Measurements from ENCODE around the gene NTNG1.

NTNG1 gene

GRCh38 chr1:107142140-107142542 lies 1.3 kb downstream of the NTNG1 start:
- Histone ChIP-seq H3K79me1 (replicated peaks; ENCODE audit: low read length, poor library complexity, severe bottlenecking) (no peaks in the 10 kb centered on the region), H3K4ac (ENCODE audit: low read depth in 1 of 2, low read length in 2 of 2) (no peak overlapping the region), H2BK5ac (ENCODE audit: low read depth, low read length, poor library complexity, severe bottlenecking) (no peak overlapping the region), H3K27ac (ENCODE audit: low read length, poor library complexity, severe bottlenecking) (no peak overlapping the region), H3K9ac (ENCODE audit: low read length) (peak overlapping the region; percentile 90), H3K4me2 (ENCODE audit: low read length, poor library complexity, severe bottlenecking) (peak overlapping the region; percentile 86), H2BK12ac (ENCODE audit: low read length in 2 of 2) (no peak overlapping the region), H2AK5ac (ENCODE audit: low read length, severe bottlenecking) (no peak overlapping the region), H3K36me3 (ENCODE audit: control insufficient read depth in 1 of 2, insufficient read depth in 2 of 2, low read depth in 1 of 2, low read length in 2 of 2) (no peaks in the 10 kb centered on the region), H3K23ac (ENCODE audit: low read length in 2 of 2) (no peak overlapping the region), H3K9me3 (ENCODE audit: control insufficient read depth, low read length) (no peaks in the 10 kb centered on the region), H3K4me3 (ENCODE audit: insufficient read depth in 1 of 2, low read depth in 1 of 2, low read length in 2 of 2) (peak overlapping the region in 1 of 2 experiments; percentile 92), H3K18ac (ENCODE audit: low read depth in 1 of 2, low read length in 2 of 2) (no peak overlapping the region), H2BK15ac (ENCODE audit: low read depth, poor library complexity, severe bottlenecking) (no peak overlapping the region), H2AFZ (ENCODE audit: low read depth, low read length) (no peak overlapping the region), H3K27me3 (ENCODE audit: control insufficient read depth in 1 of 2, insufficient read depth in 1 of 2, low read length in 2 of 2) (no peaks in the 10 kb centered on the region), H4K8ac (ENCODE audit: low read length) (no peak overlapping the region), H2BK120ac (ENCODE audit: low read depth, low read length) (no peak overlapping the region), H4K91ac (ENCODE audit: low read length) (no peak overlapping the region), H3K14ac (ENCODE audit: low read length in 2 of 2) (no peak overlapping the region), H3K4me1 (ENCODE audit: control insufficient read depth, insufficient read depth, low read depth, low read length) (peaks cover 8% of the 10 kb centered on the region)
- DNase-seq = peak; percentile 62
- 0% methylated on average over 1 of the region's 5 CpGs for WGBS

- Histone ChIP-seq H3K79me1 (replicated peaks; ENCODE audit: low read length, poor library complexity, severe bottlenecking) (no peaks in the 10 kb centered on the region), H4K91ac (ENCODE audit: low read length) (no peak overlapping the region), H3K36me3 (ENCODE audit: control insufficient read depth in 1 of 2, insufficient read depth in 2 of 2, low read depth in 1 of 2, low read length in 2 of 2) (no peaks in the 10 kb centered on the region), H3K23ac (ENCODE audit: low read length in 2 of 2) (no peak overlapping the region), H2BK120ac (ENCODE audit: low read depth, low read length) (no peak overlapping the region), H3K4me3 (ENCODE audit: insufficient read depth in 1 of 2, low read depth in 1 of 2, low read length in 2 of 2) (peak overlapping the region in 1 of 2 experiments; percentile 92), H3K4me1 (ENCODE audit: control insufficient read depth, insufficient read depth, low read depth, low read length) (peaks cover 8% of the 10 kb centered on the region), H3K9ac (ENCODE audit: low read length) (peak overlapping the region; percentile 90), H3K4ac (ENCODE audit: low read depth in 1 of 2, low read length in 2 of 2) (no peak overlapping the region), H2BK12ac (ENCODE audit: low read length in 2 of 2) (no peak overlapping the region), H3K14ac (ENCODE audit: low read length in 2 of 2) (no peak overlapping the region), H2AFZ (ENCODE audit: low read depth, low read length) (no peak overlapping the region), H2BK15ac (ENCODE audit: low read depth, poor library complexity, severe bottlenecking) (no peak overlapping the region), H3K9me3 (ENCODE audit: control insufficient read depth, low read length) (no peaks in the 10 kb centered on the region), H2BK5ac (ENCODE audit: low read depth, low read length, poor library complexity, severe bottlenecking) (no peak overlapping the region), H3K18ac (ENCODE audit: low read depth in 1 of 2, low read length in 2 of 2) (no peak overlapping the region), H3K27me3 (ENCODE audit: control insufficient read depth in 1 of 2, insufficient read depth in 1 of 2, low read length in 2 of 2) (no peaks in the 10 kb centered on the region), H2AK5ac (ENCODE audit: low read length, severe bottlenecking) (no peak overlapping the region), H3K4me2 (ENCODE audit: low read length, poor library complexity, severe bottlenecking) (no peak overlapping the region), H3K27ac (ENCODE audit: low read length, poor library complexity, severe bottlenecking) (no peak overlapping the region), H4K8ac (ENCODE audit: low read length) (no peak overlapping the region)
- WGBS = 69% methylated on average over 2 of the region's 2 CpGs
- DNase-seq = no peak
Observed at GRCh38 chr1:107142666-107143065, 1.8 kb downstream of the NTNG1 start.

GRCh38 chr1:107145637-107146036 lies 4.8 kb downstream of the NTNG1 start:
- DNase-seq = no peak
- Histone ChIP-seq H2BK5ac (ENCODE audit: low read depth, low read length, poor library complexity, severe bottlenecking) (no peak overlapping the region), H3K18ac (ENCODE audit: low read depth in 1 of 2, low read length in 2 of 2) (no peak overlapping the region), H4K8ac (ENCODE audit: low read length) (no peak overlapping the region), H3K4ac (ENCODE audit: low read depth in 1 of 2, low read length in 2 of 2) (no peak overlapping the region), H3K4me1 (ENCODE audit: control insufficient read depth, insufficient read depth, low read depth, low read length) (peaks cover 4% of the 10 kb centered on the region), H4K91ac (ENCODE audit: low read length) (no peak overlapping the region), H3K36me3 (ENCODE audit: control insufficient read depth in 1 of 2, insufficient read depth in 2 of 2, low read depth in 1 of 2, low read length in 2 of 2) (peaks cover 0 to 20% of the 10 kb centered on the region in 2 experiments), H3K4me2 (ENCODE audit: low read length, poor library complexity, severe bottlenecking) (no peak overlapping the region), H3K9me3 (ENCODE audit: control insufficient read depth, low read length) (no peaks in the 10 kb centered on the region), H2BK120ac (ENCODE audit: low read depth, low read length) (no peak overlapping the region), H3K14ac (ENCODE audit: low read length in 2 of 2) (no peak overlapping the region), H2AFZ (ENCODE audit: low read depth, low read length) (no peak overlapping the region), H3K79me1 (replicated peaks; ENCODE audit: low read length, poor library complexity, severe bottlenecking) (peaks cover 5% of the 10 kb centered on the region), H2BK15ac (ENCODE audit: low read depth, poor library complexity, severe bottlenecking) (no peak overlapping the region), H2BK12ac (ENCODE audit: low read length in 2 of 2) (no peak overlapping the region), H3K27me3 (ENCODE audit: control insufficient read depth in 1 of 2, insufficient read depth in 1 of 2, low read length in 2 of 2) (no peaks in the 10 kb centered on the region), H3K4me3 (ENCODE audit: insufficient read depth in 1 of 2, low read depth in 1 of 2, low read length in 2 of 2) (no peak overlapping the region), H3K23ac (ENCODE audit: low read length in 2 of 2) (no peak overlapping the region), H3K9ac (ENCODE audit: low read length) (no peak overlapping the region), H2AK5ac (ENCODE audit: low read length, severe bottlenecking) (no peak overlapping the region), H3K27ac (ENCODE audit: low read length, poor library complexity, severe bottlenecking) (no peak overlapping the region)
- 86% methylated on average over 2 of the region's 3 CpGs for WGBS

- Histone ChIP-seq H3K9ac (ENCODE audit: low read length) (no peak overlapping the region), H3K79me1 (replicated peaks; ENCODE audit: low read length, poor library complexity, severe bottlenecking) (peaks cover 8% of the 10 kb centered on the region), H3K9me3 (ENCODE audit: control insufficient read depth, low read length) (no peaks in the 10 kb centered on the region), H3K4me2 (ENCODE audit: low read length, poor library complexity, severe bottlenecking) (no peak overlapping the region), H3K36me3 (ENCODE audit: control insufficient read depth in 1 of 2, insufficient read depth in 2 of 2, low read depth in 1 of 2, low read length in 2 of 2) (peaks cover 0 to 22% of the 10 kb centered on the region in 2 experiments), H3K18ac (ENCODE audit: low read depth in 1 of 2, low read length in 2 of 2) (no peak overlapping the region), H4K91ac (ENCODE audit: low read length) (no peak overlapping the region), H2AK5ac (ENCODE audit: low read length, severe bottlenecking) (no peak overlapping the region), H2BK12ac (ENCODE audit: low read length in 2 of 2) (no peak overlapping the region), H2AFZ (ENCODE audit: low read depth, low read length) (no peak overlapping the region), H3K4me1 (ENCODE audit: control insufficient read depth, insufficient read depth, low read depth, low read length) (no peaks in the 10 kb centered on the region), H2BK15ac (ENCODE audit: low read depth, poor library complexity, severe bottlenecking) (no peak overlapping the region), H3K27ac (ENCODE audit: low read length, poor library complexity, severe bottlenecking) (no peak overlapping the region), H2BK120ac (ENCODE audit: low read depth, low read length) (no peak overlapping the region), H2BK5ac (ENCODE audit: low read depth, low read length, poor library complexity, severe bottlenecking) (no peak overlapping the region), H3K23ac (ENCODE audit: low read length in 2 of 2) (no peak overlapping the region), H3K4ac (ENCODE audit: low read depth in 1 of 2, low read length in 2 of 2) (no peak overlapping the region), H4K8ac (ENCODE audit: low read length) (no peak overlapping the region), H3K4me3 (ENCODE audit: insufficient read depth in 1 of 2, low read depth in 1 of 2, low read length in 2 of 2) (no peak overlapping the region), H3K14ac (ENCODE audit: low read length in 2 of 2) (no peak overlapping the region), H3K27me3 (ENCODE audit: control insufficient read depth in 1 of 2, insufficient read depth in 1 of 2, low read length in 2 of 2) (no peaks in the 10 kb centered on the region)
- WGBS = 91% methylated on average over 4 of the region's 6 CpGs
- DNase-seq = no peak
Observed at GRCh38 chr1:107147843-107148242, 7.0 kb downstream of the NTNG1 start.
